ENCODE data around the gene IL17A. TPM values are rescaled to one million over a fixed set of nuclear protein-coding genes. Genes with fewer than 3 reads are reported as not detected.
"Not testable (repeated sequence)": the region's sequence is repeated elsewhere in the genome, so short reads cannot be mapped to it uniquely, and the experiment has no call there.

The IL17A gene
- total RNA-seq, 1 experiment from 2014 or later = not detected

DNA sequence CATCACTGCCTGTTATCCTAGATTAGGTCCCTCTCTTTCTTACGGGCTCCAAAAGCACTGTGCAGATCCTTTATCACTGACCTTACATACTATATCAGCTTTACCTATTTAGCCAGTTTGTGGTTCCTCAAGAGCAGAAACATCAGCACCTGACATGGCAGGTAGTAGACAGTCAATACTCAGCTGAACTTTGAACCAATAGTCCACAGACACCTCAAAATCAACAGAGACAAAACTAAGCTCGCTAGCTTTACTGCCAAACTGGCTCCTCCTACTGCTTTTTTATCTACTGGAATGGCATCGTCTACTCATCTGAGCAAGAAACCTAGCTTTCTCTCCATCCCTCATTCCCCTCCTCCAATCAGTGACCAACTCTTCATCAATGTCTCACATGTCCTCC lies 5.6 kb downstream of the IL17A start:
- DNase-seq (ENCODE audit: low read depth, low spot score) (no peak), ATAC-seq (no peak)
- no peak overlapping the region for H3K27ac ChIP-seq (ENCODE audit: low read length)
- BruUV-seq (replicated peaks) = no TSS peak
- no peak overlapping the region for H3K4me3 ChIP-seq (ENCODE audit: low read depth in 2 of 2, low read length in 2 of 2)
- intact Hi-C loops (cut with micrococcal nuclease; ENCODE audit: unreplicated experiment) (no loop called here), in situ Hi-C loops (cut with HindIII; ENCODE audit: low pct_unique_long_range_greater_than_20kb, low sequenced_read_pairs) (no loop called here)
- POLR2A ChIA-PET = no interaction called here
- H3K36me3 ChIP-seq (ENCODE audit: control insufficient read depth, insufficient read depth, low read length) = no peaks in the 10 kb centered on the region
- no peak for TF ChIP-seq POLR2AphosphoS5 (IDR thresholded peaks at IDR 0.05; ENCODE audit: low read depth, low read length)
- no peak for TF ChIP-seq TCF7L2 (IDR thresholded peaks at IDR 0.05; ENCODE audit: low read depth, low read length)
- no peak for TF ChIP-seq SIN3A (IDR thresholded peaks at IDR 0.05; ENCODE audit: borderline replicate concordance, insufficient read depth, low read depth, low read length)
- no peak for TF ChIP-seq CTCF (IDR thresholded peaks at IDR 0.05)
- no peak for TF ChIP-seq REST (IDR thresholded peaks at IDR 0.05; ENCODE audit: insufficient read depth in 1 of 2, low read depth in 2 of 2, low read length in 1 of 2)
- CTCF ChIA-PET = interaction anchor here (0.6 kb wide), 1 partner anchor 19 kb away, joined by 3 read pairs; no protein-coding TSS in a partner anchor
- H3K27me3 ChIP-seq (ENCODE audit: control insufficient read depth, insufficient read depth, low read length) = peaks cover 10% of the 10 kb centered on the region
- H3K9me3 ChIP-seq (ENCODE audit: control insufficient read depth, insufficient read depth, low read depth, low read length) = no peaks in the 10 kb centered on the region
- H3K4me1 ChIP-seq (ENCODE audit: control insufficient read depth, insufficient read depth, low read length) = no peaks in the 10 kb centered on the region

DNA sequence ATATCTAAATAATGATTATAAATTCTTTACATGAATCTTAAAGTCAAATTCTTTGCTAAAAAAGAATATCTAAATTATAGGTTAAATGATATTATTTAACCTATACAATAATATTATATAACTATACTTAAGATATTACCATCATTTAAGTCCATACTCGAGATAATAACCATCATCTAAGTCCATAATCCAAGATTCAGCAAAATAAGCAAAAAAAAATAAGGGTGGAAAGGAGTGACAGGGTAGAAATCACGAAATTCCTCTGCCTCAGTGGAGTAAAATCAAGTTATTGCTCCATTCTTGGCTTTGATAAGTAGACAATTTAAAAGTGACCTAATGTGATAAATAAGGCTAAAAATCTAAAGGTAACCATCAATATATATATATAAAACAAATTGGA lies 9.7 kb downstream of the IL17A start:
- H3K36me3 ChIP-seq (ENCODE audit: control insufficient read depth, insufficient read depth, low read length) = no peaks in the 10 kb centered on the region
- in situ Hi-C loops (cut with HindIII; ENCODE audit: low pct_unique_long_range_greater_than_20kb, low sequenced_read_pairs) (no loop called here), intact Hi-C loops (cut with micrococcal nuclease; ENCODE audit: unreplicated experiment) (no loop called here)
- no peaks in the 10 kb centered on the region for H3K4me1 ChIP-seq (ENCODE audit: control insufficient read depth, insufficient read depth, low read length)
- no peak for DNase-seq (ENCODE audit: low read depth, low spot score)
- POLR2A ChIA-PET = no interaction called here
- no peak overlapping the region for H3K4me3 ChIP-seq (ENCODE audit: low read depth in 2 of 2, low read length in 2 of 2)
- TF ChIP-seq CTCF (IDR thresholded peaks at IDR 0.05) (no peak), REST (IDR thresholded peaks at IDR 0.05; ENCODE audit: insufficient read depth in 1 of 2, low read depth in 2 of 2, low read length in 1 of 2) (no peak), POLR2AphosphoS5 (IDR thresholded peaks at IDR 0.05; ENCODE audit: low read depth, low read length) (no peak), TCF7L2 (IDR thresholded peaks at IDR 0.05; ENCODE audit: low read depth, low read length) (no peak), SIN3A (IDR thresholded peaks at IDR 0.05; ENCODE audit: borderline replicate concordance, insufficient read depth, low read depth, low read length) (no peak)
- H3K27me3 ChIP-seq (ENCODE audit: control insufficient read depth, insufficient read depth, low read length) = no peaks in the 10 kb centered on the region
- no peaks in the 10 kb centered on the region for H3K9me3 ChIP-seq (ENCODE audit: control insufficient read depth, insufficient read depth, low read depth, low read length)
- H3K27ac ChIP-seq (ENCODE audit: low read length) = no peak overlapping the region
- CTCF ChIA-PET = no interaction called here
- no TSS peak for BruUV-seq (replicated peaks)
- no peak for ATAC-seq

- in situ Hi-C loops (cut with HindIII; ENCODE audit: low pct_unique_long_range_greater_than_20kb, low sequenced_read_pairs); H3K36me3 ChIP-seq (ENCODE audit: control insufficient read depth, insufficient read depth, low read length); H3K9me3 ChIP-seq (ENCODE audit: control insufficient read depth, insufficient read depth, low read depth, low read length); POLR2A ChIA-PET; DNase-seq (ENCODE audit: low read depth, low spot score); H3K4me1 ChIP-seq (ENCODE audit: control insufficient read depth, insufficient read depth, low read length); H3K4me3 ChIP-seq (ENCODE audit: low read depth in 2 of 2, low read length in 2 of 2); intact Hi-C loops (cut with micrococcal nuclease; ENCODE audit: unreplicated experiment); CTCF ChIA-PET; BruUV-seq (replicated peaks); ATAC-seq; H3K27ac ChIP-seq (ENCODE audit: low read length); H3K27me3 ChIP-seq (ENCODE audit: control insufficient read depth, insufficient read depth, low read length): not testable (repeated sequence)
Measured at GRCh38 chr6:52200088-52200487, 13.9 kb downstream of the IL17A start.

Measured in Panc1 (cell line).